A673 (cell line): Measurements from ENCODE around the gene HABP2. TPM values are rescaled to one million over a fixed set of nuclear protein-coding genes. Genes with fewer than 3 reads are reported as not detected.

ENCODE experiments used
- BruUV-seq: library from RNA; stranded (reverse); fragments of 400-500 nt; replicated peaks from 2 replicates; lab custom pipeline; 2021; lab: Mats Ljungman, UMichigan
- CTCF ChIA-PET: fragments of 300-600 bp; sonication (Branson Sonifier 250); formaldehyde crosslinking; loops from one replicate; lab custom pipeline; 2022; ENCODE audit warnings: antibody characterized with exemption; lab: Charles Lee
- POLR2A ChIA-PET: fragments of 300-600 bp; sonication (Branson Sonifier 250); formaldehyde crosslinking; loops from one replicate; lab custom pipeline; 2022; ENCODE audit warnings: antibody characterized with exemption; ENCODE audit not compliant: low non-redundant PET; lab: Charles Lee
- DNase-seq: peaks from one replicate; pipeline ENCODE4 v3.0.0-alpha.2; 2015; ENCODE audit warnings: low spot score
- H3K27ac ChIP-seq: fragments of 200-600 bp; sonication (generic); 2 replicates; pipeline ENCODE4 v1.5.1; 2016; ENCODE audit warnings: mixed run types, low read depth, mild to moderate bottlenecking, mixed read lengths, antibody characterized with exemption, low read length; ENCODE audit not compliant: poor library complexity, severe bottlenecking
- H3K27me3 ChIP-seq: fragments of 200-600 bp; sonication (generic); replicated peaks from 2 replicates; pipeline ENCODE4 v1.6.1; 2017; ENCODE audit warnings: mixed run types, low read depth, mild to moderate bottlenecking, mixed read lengths, antibody characterized with exemption, low read length; ENCODE audit not compliant: insufficient read depth, poor library complexity
- H3K36me3 ChIP-seq: fragments of 200-600 bp; sonication (generic); 2 replicates; pipeline ENCODE4 v1.6.1; 2016; ENCODE audit warnings: mixed run types, mild to moderate bottlenecking, mixed read lengths, antibody characterized with exemption, low read length; ENCODE audit not compliant: insufficient read depth, poor library complexity, severe bottlenecking
- H3K4me1 ChIP-seq: fragments of 200-600 bp; sonication (generic); 2 replicates; pipeline ENCODE4 v1.6.1; 2017; ENCODE audit warnings: mixed run types, mild to moderate bottlenecking, mixed read lengths, antibody characterized with exemption, low read length; ENCODE audit not compliant: insufficient read depth, poor library complexity, severe bottlenecking
- H3K4me3 ChIP-seq: fragments of 200-600 bp; sonication (generic); 2 replicates; pipeline ENCODE4 v1.5.1; 2016; ENCODE audit warnings: low read depth, mixed run types, mild to moderate bottlenecking, mixed read lengths, low read length; ENCODE audit not compliant: poor library complexity, severe bottlenecking
- H3K9me3 ChIP-seq: fragments of 200-600 bp; sonication (generic); 2 replicates; pipeline ENCODE4 v1.6.1; 2016; ENCODE audit warnings: mixed run types, low read depth, mild to moderate bottlenecking, mixed read lengths, antibody characterized with exemption, low read length; ENCODE audit not compliant: poor library complexity, severe bottlenecking
- CTCF ChIP-seq: fragments of 300-800, 200-600 bp; sonication (generic); conservative IDR thresholded peaks from 2 replicates; pipeline ENCODE4 v1.5.1; 2017; ENCODE audit warnings: low read depth, mild to moderate bottlenecking, antibody characterized with exemption, low read length, moderate library complexity, mixed read lengths
- EZH2 ChIP-seq: fragments of 200-600 bp; sonication (generic); IDR thresholded peaks from 2 replicates; pipeline ENCODE4 v1.6.1; 2017; ENCODE audit warnings: borderline replicate concordance, low read depth, mild to moderate bottlenecking, mixed read lengths, antibody characterized with exemption, low read length; ENCODE audit not compliant: poor library complexity, severe bottlenecking
- intact Hi-C: fragments of 100-400 bp; cut with micrococcal nuclease; formaldehyde crosslinking; loops from one replicate; pipeline ENCODE4 v1.10.0; 2022; ENCODE audit not compliant: unreplicated experiment
- total RNA-seq: library from RNA; stranded (reverse); gene quantifications from 2 replicates; pipeline ENCODE4 v1.2.3, GENCODE V29; 2021

Gene HABP2
- total RNA-seq, 1 experiment from 2014 or later = not detected

DNA sequence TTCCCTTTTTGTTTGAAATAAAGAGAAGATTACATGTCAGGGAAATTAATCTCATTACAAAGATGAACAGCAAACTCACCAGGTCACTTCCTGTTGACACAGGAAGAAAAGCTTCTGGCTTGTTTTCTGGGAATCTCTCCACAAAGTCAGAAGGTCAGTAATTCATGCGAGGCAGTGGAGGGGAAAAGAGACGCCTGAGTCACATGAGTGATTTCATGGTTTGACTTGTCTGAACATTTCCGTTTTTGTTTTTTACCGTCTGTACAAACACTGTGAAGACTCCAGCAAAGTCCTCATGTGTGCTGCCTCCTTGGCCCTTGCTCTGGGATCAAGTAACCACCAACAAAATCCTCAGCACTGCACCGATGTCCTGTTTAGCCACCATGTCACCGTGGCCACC is 2.5 kb upstream of the HABP2 start:
- Histone ChIP-seq H3K27me3 (no peaks in the 10 kb centered on the region), H3K9me3 (no peaks in the 10 kb centered on the region), H3K4me3 (no peak overlapping the region), H3K36me3 (no peaks in the 10 kb centered on the region), H3K4me1 (peaks cover 22% of the 10 kb centered on the region), H3K27ac (peak overlapping the region; percentile 52)
- BruUV-seq = no TSS peak
- no peak for TF ChIP-seq CTCF
- no peak for TF ChIP-seq EZH2
- intact Hi-C loops = no loop called here
- peak; percentile 92 for DNase-seq
- CTCF ChIA-PET = no interaction called here
- POLR2A ChIA-PET = no interaction called here

DNA sequence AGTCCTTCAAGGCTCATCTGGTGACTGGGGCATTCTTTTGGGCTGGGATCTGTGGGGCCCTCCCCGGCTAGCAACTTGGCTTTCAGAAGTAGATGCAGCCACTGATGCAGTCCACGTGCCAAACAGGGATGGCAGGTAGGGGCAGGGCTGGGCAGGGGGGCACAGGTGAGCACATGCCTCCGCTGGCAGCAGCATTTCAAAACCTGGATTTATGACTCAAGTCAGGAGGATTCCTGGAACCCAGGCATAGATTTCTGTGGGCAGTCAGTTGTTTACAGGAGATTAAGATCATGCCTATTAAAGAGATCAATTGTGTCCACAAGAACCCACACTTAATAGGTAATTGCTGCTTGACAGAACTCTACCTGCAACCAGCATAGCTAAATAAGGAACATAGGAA is 839 bp upstream of the HABP2 start:
- Histone ChIP-seq H3K4me1 (peaks cover 26% of the 10 kb centered on the region), H3K4me3 (no peak overlapping the region), H3K36me3 (no peaks in the 10 kb centered on the region), H3K9me3 (no peaks in the 10 kb centered on the region), H3K27me3 (no peaks in the 10 kb centered on the region), H3K27ac (no peak overlapping the region)
- intact Hi-C loops = no loop called here
- no peak for DNase-seq
- ChIA-PET CTCF (no interaction called here), POLR2A (no interaction called here)
- TF ChIP-seq CTCF (no peak), EZH2 (no peak)
- BruUV-seq = no TSS peak

GRCh38 chr10:113553149-113553548 is 296 bp downstream of the HABP2 start:
- Histone ChIP-seq H3K4me1 (peaks cover 37% of the 10 kb centered on the region), H3K27me3 (no peaks in the 10 kb centered on the region), H3K4me3 (no peak overlapping the region), H3K9me3 (no peaks in the 10 kb centered on the region), H3K27ac (no peak overlapping the region), H3K36me3 (no peaks in the 10 kb centered on the region)
- no peak for DNase-seq
- intact Hi-C loops = no loop called here
- TF ChIP-seq EZH2 (no peak), CTCF (no peak)
- ChIA-PET CTCF (no interaction called here), POLR2A (no interaction called here)
- no TSS peak for BruUV-seq
